ENCODE data around the gene SOWAHA. TPM values are rescaled to one million over a fixed set of nuclear protein-coding genes. Genes with fewer than 3 reads are reported as not detected.
A peak's percentile ranks its signal among the peaks of the same experiment; 100 is the strongest.
"Not testable (repeated sequence)": the region's sequence is repeated elsewhere in the genome, so short reads cannot be mapped to it uniquely, and the experiment has no call there.

Gene SOWAHA
- total and polyA plus RNA-seq, 4 experiments from 2014 or later = 0.06 TPM; not detected in 3

DNA sequence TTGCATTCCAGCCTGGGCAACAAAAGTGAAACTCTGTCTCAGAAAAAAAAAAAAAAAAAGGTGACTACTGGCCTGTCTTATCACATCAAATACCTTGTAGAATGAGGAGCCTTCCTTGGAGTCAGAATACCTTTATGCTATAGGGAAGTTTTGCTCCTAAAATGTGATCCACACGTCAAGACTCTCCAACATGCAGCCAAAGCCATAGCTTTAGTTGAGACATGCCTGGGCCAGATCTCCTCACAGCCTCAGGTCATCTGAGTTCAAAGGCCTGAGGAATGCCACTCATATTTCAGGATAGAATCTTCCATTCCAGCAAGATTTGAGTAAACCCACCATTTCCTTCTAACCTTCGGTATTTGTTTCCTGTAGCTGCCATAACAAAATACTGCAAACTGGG is 13.7 kb upstream of the SOWAHA start:
- no peaks in the 10 kb centered on the region for H3K4me1 Mint-ChIP-seq
- intact Hi-C loops (cut with micrococcal nuclease) = no loop called here
- no peaks in the 10 kb centered on the region for H3K4me1 ChIP-seq (ENCODE audit: insufficient read depth, low read length)
- H3K9me3 Mint-ChIP-seq = peaks cover 0 to under 1% (median 0%) of the 10 kb centered on the region in 8 donors
- no peak overlapping the region for H3K27ac ChIP-seq (ENCODE audit: low read depth, low read length)
- no peaks in the 10 kb centered on the region for H3K36me3 ChIP-seq (ENCODE audit: insufficient read depth, low read length)
- H3K9me3 ChIP-seq (ENCODE audit: control insufficient read depth in 1 of 2, low read length in 2 of 2) = no peaks in the 10 kb centered on the region
- CTCF ChIA-PET (ENCODE audit: partially characterized antibody) = no interaction called here
- DNase-seq = no peak
- H3K36me3 Mint-ChIP-seq = no peaks in the 10 kb centered on the region
- H3K4me3 Mint-ChIP-seq = no peak overlapping the region
- POLR2A ChIA-PET (ENCODE audit: partially characterized antibody) = interaction anchor here (0.6 kb wide), 1 partner anchor 52 kb away, joined by 3 read pairs; no protein-coding TSS in a partner anchor
- no peak overlapping the region for H3K27ac Mint-ChIP-seq
- H3K4me3 ChIP-seq (ENCODE audit: low read length in 2 of 2) = no peak overlapping the region
- H3K27me3 ChIP-seq (ENCODE audit: insufficient read depth, low read length) = peaks cover 6% of the 10 kb centered on the region
- H3K27me3 Mint-ChIP-seq = peaks cover 32 to 35% of the 10 kb centered on the region in 2 donors

DNA sequence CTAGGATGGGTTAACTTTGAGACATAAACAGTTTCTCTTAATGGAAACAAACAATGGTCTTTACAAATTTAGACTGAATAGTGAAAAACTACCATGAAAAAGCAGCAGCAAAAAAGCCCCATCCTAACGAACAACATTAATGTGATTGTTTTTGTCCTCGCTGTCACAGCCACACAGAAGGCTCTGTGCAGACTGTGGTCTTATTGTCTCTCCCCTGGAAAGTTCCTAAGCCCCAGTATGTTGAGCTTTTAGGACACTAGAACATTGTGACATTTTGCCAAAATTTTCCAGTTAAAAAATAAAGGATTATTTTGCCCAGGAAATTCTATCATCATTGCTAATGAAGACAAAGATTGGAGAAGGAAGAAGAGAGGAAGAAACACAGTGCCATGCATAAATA is 12.6 kb upstream of the SOWAHA start:
- Histone ChIP-seq H3K36me3 (ENCODE audit: insufficient read depth, low read length) (no peaks in the 10 kb centered on the region), H3K27me3 (ENCODE audit: insufficient read depth, low read length) (peaks cover 6% of the 10 kb centered on the region), H3K4me1 (ENCODE audit: insufficient read depth, low read length) (no peaks in the 10 kb centered on the region), H3K27ac (ENCODE audit: low read depth, low read length) (no peak overlapping the region), H3K9me3 (ENCODE audit: control insufficient read depth in 1 of 2, low read length in 2 of 2) (no peaks in the 10 kb centered on the region), H3K4me3 (ENCODE audit: low read length in 2 of 2) (no peak overlapping the region)
- ChIA-PET CTCF (ENCODE audit: partially characterized antibody) (interaction anchor here (0.8 to 2.0 kb wide), 4 partner anchors 16 to 562 kb away, joined by 3 to 6 read pairs (median 4); no protein-coding TSS in a partner anchor), POLR2A (ENCODE audit: partially characterized antibody) (no interaction called here)
- Mint-ChIP-seq H3K4me1 (no peaks in the 10 kb centered on the region), H3K36me3 (no peaks in the 10 kb centered on the region), H3K9me3 (peaks cover 0 to 4% (median 0%) of the 10 kb centered on the region in 8 donors), H3K27me3 (peaks cover 31 to 37% of the 10 kb centered on the region in 2 donors), H3K4me3 (no peak overlapping the region), H3K27ac (no peak overlapping the region)
- intact Hi-C loops (cut with micrococcal nuclease) = no loop called here
- DNase-seq = no peak

DNA sequence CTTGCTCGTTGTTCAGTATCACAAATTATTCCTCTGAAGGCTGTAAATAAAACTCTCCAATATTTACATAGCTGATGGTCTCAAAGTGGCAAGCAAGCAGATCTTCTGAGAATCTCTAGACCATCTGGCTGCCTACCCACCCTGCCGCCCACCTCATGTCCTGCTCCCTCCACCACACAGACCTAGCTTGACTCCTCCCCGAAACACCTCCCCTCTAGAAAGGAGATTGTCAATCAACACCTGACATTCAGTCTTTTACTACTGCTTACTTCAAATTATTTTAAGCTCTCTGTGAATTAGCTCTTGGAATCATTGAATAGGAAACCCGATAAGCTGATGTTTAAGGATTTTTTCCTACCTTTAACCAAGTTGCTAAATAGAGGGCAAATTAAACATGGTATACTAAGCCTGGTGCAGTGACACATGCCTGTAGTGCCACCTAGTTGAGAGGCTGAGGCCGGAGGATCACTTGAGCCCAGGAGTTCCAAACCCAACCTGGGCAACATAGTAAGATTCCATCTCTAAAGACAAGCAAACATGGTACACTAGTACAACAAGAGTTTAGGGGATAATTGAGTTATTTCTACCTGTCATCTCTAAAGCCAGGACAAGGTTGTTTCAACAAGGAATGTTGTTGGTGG is 10.9 kb upstream of the SOWAHA start:
- intact Hi-C loops (cut with micrococcal nuclease) = no loop called here
- H3K27ac ChIP-seq (ENCODE audit: low read depth, low read length) = no peak overlapping the region
- Mint-ChIP-seq H3K4me1 (no peaks in the 10 kb centered on the region), H3K36me3 (no peaks in the 10 kb centered on the region), H3K27me3 (peaks cover 28 to 40% of the 10 kb centered on the region in 2 donors), H3K9me3 (peaks cover 0 to 4% (median 0%) of the 10 kb centered on the region in 8 donors), H3K4me3 (no peak overlapping the region), H3K27ac (peak overlapping the region in 1 of 7 donors; percentile 33)
- no peak overlapping the region for H3K4me3 ChIP-seq (ENCODE audit: low read length in 2 of 2)
- no peaks in the 10 kb centered on the region for H3K9me3 ChIP-seq (ENCODE audit: control insufficient read depth in 1 of 2, low read length in 2 of 2)
- no peaks in the 10 kb centered on the region for H3K4me1 ChIP-seq (ENCODE audit: insufficient read depth, low read length)
- DNase-seq = no peak
- CTCF ChIA-PET (ENCODE audit: partially characterized antibody) = interaction anchor here (0.6 to 2.0 kb wide), 5 partner anchors 15 to 1177 kb away, joined by 3 to 6 read pairs (median 4); partner anchors contain the start of gene CCNI2
- no peaks in the 10 kb centered on the region for H3K36me3 ChIP-seq (ENCODE audit: insufficient read depth, low read length)
- POLR2A ChIA-PET (ENCODE audit: partially characterized antibody) = no interaction called here
- H3K27me3 ChIP-seq (ENCODE audit: insufficient read depth, low read length) = peaks cover 6% of the 10 kb centered on the region

DNA sequence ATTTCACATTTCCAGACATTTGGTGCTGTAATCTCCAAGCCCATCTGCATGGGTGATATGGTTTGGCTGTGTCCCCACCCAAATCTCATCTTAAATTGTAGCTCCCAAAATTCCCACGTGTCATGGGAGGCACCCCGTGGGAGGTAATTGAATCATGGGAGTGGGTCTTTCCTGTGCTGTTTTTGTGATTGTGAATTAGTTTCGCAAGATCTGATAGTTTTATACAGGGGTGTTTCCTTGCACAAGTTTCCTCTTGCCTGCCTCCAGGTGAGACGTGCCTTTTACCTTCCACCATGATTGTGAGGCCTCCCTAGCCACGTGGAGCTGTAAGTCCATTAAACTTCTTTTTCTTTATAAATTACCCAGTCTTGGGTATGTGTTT is 10.4 kb upstream of the SOWAHA start:
- H3K27ac ChIP-seq (ENCODE audit: low read depth, low read length); H3K4me3 ChIP-seq (ENCODE audit: low read length in 2 of 2); H3K4me3 Mint-ChIP-seq; H3K27me3 ChIP-seq (ENCODE audit: insufficient read depth, low read length); intact Hi-C loops (cut with micrococcal nuclease); H3K9me3 Mint-ChIP-seq; POLR2A ChIA-PET (ENCODE audit: partially characterized antibody); H3K9me3 ChIP-seq (ENCODE audit: control insufficient read depth in 1 of 2, low read length in 2 of 2); H3K27ac Mint-ChIP-seq; H3K36me3 ChIP-seq (ENCODE audit: insufficient read depth, low read length); H3K36me3 Mint-ChIP-seq; H3K4me1 ChIP-seq (ENCODE audit: insufficient read depth, low read length); H3K4me1 Mint-ChIP-seq; DNase-seq: not testable (repeated sequence)
- peaks cover 28 to 40% of the 10 kb centered on the region in 2 donors for H3K27me3 Mint-ChIP-seq
- CTCF ChIA-PET (ENCODE audit: partially characterized antibody) = interaction anchor here (1.0 kb wide), 1 partner anchor 15 kb away, joined by 3 read pairs; no protein-coding TSS in a partner anchor

DNA sequence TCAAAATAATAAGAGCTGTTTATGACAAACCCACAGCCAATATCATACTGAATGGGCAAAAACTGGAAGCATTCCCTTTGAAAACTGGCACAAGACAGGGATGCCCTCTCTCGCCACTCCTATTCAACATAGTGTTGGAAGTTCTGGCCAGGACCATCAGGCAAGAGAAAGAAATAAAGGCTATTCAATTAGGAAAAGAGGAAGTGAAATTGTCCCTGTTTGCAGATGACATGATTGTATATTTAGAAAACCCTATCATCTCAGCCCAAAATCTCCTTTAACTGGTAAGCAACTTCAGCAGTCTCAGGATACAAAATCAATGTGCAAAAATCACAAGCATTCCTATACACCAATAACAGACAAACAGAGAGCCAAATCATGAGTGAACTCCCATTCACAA is 8.9 kb upstream of the SOWAHA start:
- CTCF ChIA-PET (ENCODE audit: partially characterized antibody); H3K9me3 Mint-ChIP-seq; POLR2A ChIA-PET (ENCODE audit: partially characterized antibody): not testable (repeated sequence)

DNA sequence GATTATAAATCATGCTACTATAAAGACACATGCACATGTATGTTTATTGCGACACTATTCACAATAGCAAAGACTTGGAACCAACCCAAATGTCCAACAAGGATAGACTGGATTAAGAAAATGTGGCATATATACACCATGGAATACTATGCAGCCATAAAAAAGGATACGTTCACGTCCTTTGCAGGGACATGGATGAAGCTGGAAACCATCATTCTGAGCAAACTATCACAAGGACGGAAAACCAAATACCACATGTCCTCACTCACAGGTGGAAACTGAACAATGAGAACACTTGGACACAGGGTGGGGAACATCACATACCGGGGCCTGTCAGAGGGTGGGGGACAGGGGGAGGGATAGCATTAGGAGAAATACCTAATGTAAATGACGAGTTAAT is 7.2 kb upstream of the SOWAHA start:
- H3K4me1 Mint-ChIP-seq; H3K36me3 ChIP-seq (ENCODE audit: insufficient read depth, low read length); H3K27ac ChIP-seq (ENCODE audit: low read depth, low read length); H3K36me3 Mint-ChIP-seq; H3K4me3 Mint-ChIP-seq; H3K4me3 ChIP-seq (ENCODE audit: low read length in 2 of 2); H3K9me3 Mint-ChIP-seq; POLR2A ChIA-PET (ENCODE audit: partially characterized antibody); H3K27ac Mint-ChIP-seq; DNase-seq; CTCF ChIA-PET (ENCODE audit: partially characterized antibody); H3K4me1 ChIP-seq (ENCODE audit: insufficient read depth, low read length); H3K9me3 ChIP-seq (ENCODE audit: control insufficient read depth in 1 of 2, low read length in 2 of 2); intact Hi-C loops (cut with micrococcal nuclease): not testable (repeated sequence)
- peaks cover 14% of the 10 kb centered on the region for H3K27me3 ChIP-seq (ENCODE audit: insufficient read depth, low read length)
- H3K27me3 Mint-ChIP-seq = peaks cover 25 to 52% of the 10 kb centered on the region in 2 donors

More for the DNA sequence above, 8.9 kb upstream of the SOWAHA start:
- H3K4me3 ChIP-seq (ENCODE audit: low read length in 2 of 2); DNase-seq; H3K36me3 ChIP-seq (ENCODE audit: insufficient read depth, low read length); H3K36me3 Mint-ChIP-seq; H3K27ac ChIP-seq (ENCODE audit: low read depth, low read length); intact Hi-C loops (cut with micrococcal nuclease); H3K4me1 ChIP-seq (ENCODE audit: insufficient read depth, low read length); H3K27me3 ChIP-seq (ENCODE audit: insufficient read depth, low read length); H3K9me3 ChIP-seq (ENCODE audit: control insufficient read depth in 1 of 2, low read length in 2 of 2); H3K4me1 Mint-ChIP-seq; H3K27ac Mint-ChIP-seq; H3K4me3 Mint-ChIP-seq: not testable (repeated sequence)
- H3K27me3 Mint-ChIP-seq = peaks cover 25 to 46% of the 10 kb centered on the region in 2 donors

DNA sequence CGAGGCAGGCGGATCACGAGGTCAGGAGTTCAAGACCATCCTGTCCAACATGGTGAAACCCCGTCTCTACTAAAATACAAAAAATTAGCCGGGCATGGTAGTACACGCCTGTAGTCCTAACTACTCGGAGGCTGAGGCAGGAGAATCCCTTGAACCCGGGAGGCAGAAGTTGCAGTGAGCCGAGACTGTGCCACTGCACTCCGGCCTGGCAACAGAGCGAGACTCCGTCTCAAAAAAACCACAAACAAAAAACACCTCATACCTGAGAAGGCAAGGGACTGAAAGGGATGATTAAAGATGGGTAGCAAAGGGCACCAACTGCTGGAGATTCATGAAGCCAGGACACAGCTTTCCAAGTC is 6.3 kb upstream of the SOWAHA start:
- H3K27me3 ChIP-seq (ENCODE audit: insufficient read depth, low read length) = peaks cover 12% of the 10 kb centered on the region
- H3K9me3 ChIP-seq (ENCODE audit: control insufficient read depth in 1 of 2, low read length in 2 of 2); H3K9me3 Mint-ChIP-seq; H3K27ac Mint-ChIP-seq; DNase-seq; H3K27ac ChIP-seq (ENCODE audit: low read depth, low read length); intact Hi-C loops (cut with micrococcal nuclease); H3K4me1 Mint-ChIP-seq; H3K4me1 ChIP-seq (ENCODE audit: insufficient read depth, low read length); H3K4me3 Mint-ChIP-seq; H3K4me3 ChIP-seq (ENCODE audit: low read length in 2 of 2); H3K36me3 Mint-ChIP-seq; H3K36me3 ChIP-seq (ENCODE audit: insufficient read depth, low read length): not testable (repeated sequence)
- peaks cover 32 to 60% of the 10 kb centered on the region in 2 donors for H3K27me3 Mint-ChIP-seq
- POLR2A ChIA-PET (ENCODE audit: partially characterized antibody) = interaction anchor here (1.1 kb wide), 1 partner anchor 69 kb away, joined by 5 read pairs; the partner anchor contains the start of gene KIF3A
- CTCF ChIA-PET (ENCODE audit: partially characterized antibody) = interaction anchor here (1.5 to 2.3 kb wide), 2 partner anchors 13 to 59 kb away, joined by 4 to 14 read pairs; partner anchors contain the start of gene CCNI2

Measured in CD4-positive, alpha-beta memory T cell (primary cell).